HEK293 (cell line): Measurements from ENCODE around the gene FHL2.

Experiments used
- ATF2 ChIP-seq: fragments of 450-650 bp; formaldehyde crosslinking; IDR thresholded peaks from 2 replicates; pipeline ENCODE4 v1.5.1; 2016; ENCODE audit warnings: missing biosample characterization, missing genetic modification characterization, low read depth
- KLF1 ChIP-seq: fragments of 450-650 bp; formaldehyde crosslinking; IDR thresholded peaks from 2 replicates; pipeline ENCODE4 v1.5.1; 2016; ENCODE audit warnings: missing biosample characterization, missing genetic modification characterization
- ZFP37 ChIP-seq: fragments of 450-650 bp; formaldehyde crosslinking; IDR thresholded peaks from 2 replicates; pipeline ENCODE4 v1.5.1; 2016; ENCODE audit warnings: missing biosample characterization, missing genetic modification characterization
- ZNF174 ChIP-seq: fragments of 450-650 bp; formaldehyde crosslinking; IDR thresholded peaks from 2 replicates; pipeline ENCODE4 v1.5.0; 2017; ENCODE audit warnings: missing biosample characterization, mild to moderate bottlenecking, missing genetic modification characterization
- ZNF24 ChIP-seq: fragments of 450-650 bp; formaldehyde crosslinking; IDR thresholded peaks from 2 replicates; pipeline ENCODE4 v1.5.1; 2016; ENCODE audit warnings: missing biosample characterization, missing genetic modification characterization
- ZNF624 ChIP-seq: fragments of 450-650 bp; formaldehyde crosslinking; IDR thresholded peaks from 2 replicates; pipeline ENCODE4 v1.5.1; 2017; ENCODE audit warnings: missing biosample characterization, missing genetic modification characterization
- ZNF791 ChIP-seq: fragments of 450-650 bp; formaldehyde crosslinking; IDR thresholded peaks from 2 replicates; pipeline ENCODE4 v1.5.1; 2016; ENCODE audit warnings: missing biosample characterization, missing genetic modification characterization
- TF ChIP-seq, protein P1 (sequence below): fragments of 450-650 bp; formaldehyde crosslinking; IDR thresholded peaks from 2 replicates; pipeline ENCODE4 v1.5.1; 2016; ENCODE audit warnings: missing biosample characterization, missing genetic modification characterization
- TF ChIP-seq, protein P2 (sequence below): fragments of 450-650 bp; formaldehyde crosslinking; IDR thresholded peaks from 2 replicates; pipeline ENCODE4 v1.5.1; 2016; ENCODE audit warnings: missing biosample characterization, missing genetic modification characterization
- TF ChIP-seq, protein P3 (sequence below): IDR thresholded peaks from 2 replicates; pipeline ENCODE4 v1.6.1; 2011; ENCODE audit warnings: mild to moderate bottlenecking, low read depth, low read length, borderline replicate concordance
- TF ChIP-seq, protein P4 (sequence below): fragments of 450-650 bp; formaldehyde crosslinking; IDR thresholded peaks from 2 replicates; pipeline ENCODE4 v1.5.1; 2016; ENCODE audit warnings: missing biosample characterization, missing genetic modification characterization

DNA sequence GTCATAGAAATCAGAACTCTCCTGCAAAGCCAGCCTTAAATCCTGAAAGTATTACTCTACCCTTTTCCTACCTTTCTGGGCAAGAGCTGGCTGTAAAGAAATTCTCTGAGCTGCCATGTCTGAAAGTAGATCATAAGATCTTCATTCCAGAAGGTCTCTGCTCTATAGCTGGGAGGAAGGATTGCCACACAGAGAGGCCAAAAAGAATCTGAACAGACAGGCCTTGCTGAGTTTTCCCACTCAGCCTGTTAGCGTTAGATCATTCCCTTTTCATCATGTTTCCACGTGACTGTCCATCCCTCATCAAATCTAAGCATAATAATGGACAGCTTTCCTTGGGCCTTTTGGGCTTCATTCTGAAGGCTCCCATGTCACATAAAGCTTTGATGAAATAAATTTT, 43.2 kb upstream of the FHL2 start:
- TF ChIP-seq, protein P1, sequence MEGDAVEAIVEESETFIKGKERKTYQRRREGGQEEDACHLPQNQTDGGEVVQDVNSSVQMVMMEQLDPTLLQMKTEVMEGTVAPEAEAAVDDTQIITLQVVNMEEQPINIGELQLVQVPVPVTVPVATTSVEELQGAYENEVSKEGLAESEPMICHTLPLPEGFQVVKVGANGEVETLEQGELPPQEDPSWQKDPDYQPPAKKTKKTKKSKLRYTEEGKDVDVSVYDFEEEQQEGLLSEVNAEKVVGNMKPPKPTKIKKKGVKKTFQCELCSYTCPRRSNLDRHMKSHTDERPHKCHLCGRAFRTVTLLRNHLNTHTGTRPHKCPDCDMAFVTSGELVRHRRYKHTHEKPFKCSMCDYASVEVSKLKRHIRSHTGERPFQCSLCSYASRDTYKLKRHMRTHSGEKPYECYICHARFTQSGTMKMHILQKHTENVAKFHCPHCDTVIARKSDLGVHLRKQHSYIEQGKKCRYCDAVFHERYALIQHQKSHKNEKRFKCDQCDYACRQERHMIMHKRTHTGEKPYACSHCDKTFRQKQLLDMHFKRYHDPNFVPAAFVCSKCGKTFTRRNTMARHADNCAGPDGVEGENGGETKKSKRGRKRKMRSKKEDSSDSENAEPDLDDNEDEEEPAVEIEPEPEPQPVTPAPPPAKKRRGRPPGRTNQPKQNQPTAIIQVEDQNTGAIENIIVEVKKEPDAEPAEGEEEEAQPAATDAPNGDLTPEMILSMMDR (tag by site-specific recombination) = no peak
- TF ChIP-seq ATF2 = no peak
- no peak for TF ChIP-seq ZFP37 (tag by site-specific recombination)
- TF ChIP-seq ZNF791 (tag by site-specific recombination) = no peak
- TF ChIP-seq, protein P2, sequence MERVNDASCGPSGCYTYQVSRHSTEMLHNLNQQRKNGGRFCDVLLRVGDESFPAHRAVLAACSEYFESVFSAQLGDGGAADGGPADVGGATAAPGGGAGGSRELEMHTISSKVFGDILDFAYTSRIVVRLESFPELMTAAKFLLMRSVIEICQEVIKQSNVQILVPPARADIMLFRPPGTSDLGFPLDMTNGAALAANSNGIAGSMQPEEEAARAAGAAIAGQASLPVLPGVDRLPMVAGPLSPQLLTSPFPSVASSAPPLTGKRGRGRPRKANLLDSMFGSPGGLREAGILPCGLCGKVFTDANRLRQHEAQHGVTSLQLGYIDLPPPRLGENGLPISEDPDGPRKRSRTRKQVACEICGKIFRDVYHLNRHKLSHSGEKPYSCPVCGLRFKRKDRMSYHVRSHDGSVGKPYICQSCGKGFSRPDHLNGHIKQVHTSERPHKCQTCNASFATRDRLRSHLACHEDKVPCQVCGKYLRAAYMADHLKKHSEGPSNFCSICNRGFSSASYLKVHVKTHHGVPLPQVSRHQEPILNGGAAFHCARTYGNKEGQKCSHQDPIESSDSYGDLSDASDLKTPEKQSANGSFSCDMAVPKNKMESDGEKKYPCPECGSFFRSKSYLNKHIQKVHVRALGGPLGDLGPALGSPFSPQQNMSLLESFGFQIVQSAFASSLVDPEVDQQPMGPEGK (tag by site-specific recombination) = no peak
- TF ChIP-seq, protein P3, sequence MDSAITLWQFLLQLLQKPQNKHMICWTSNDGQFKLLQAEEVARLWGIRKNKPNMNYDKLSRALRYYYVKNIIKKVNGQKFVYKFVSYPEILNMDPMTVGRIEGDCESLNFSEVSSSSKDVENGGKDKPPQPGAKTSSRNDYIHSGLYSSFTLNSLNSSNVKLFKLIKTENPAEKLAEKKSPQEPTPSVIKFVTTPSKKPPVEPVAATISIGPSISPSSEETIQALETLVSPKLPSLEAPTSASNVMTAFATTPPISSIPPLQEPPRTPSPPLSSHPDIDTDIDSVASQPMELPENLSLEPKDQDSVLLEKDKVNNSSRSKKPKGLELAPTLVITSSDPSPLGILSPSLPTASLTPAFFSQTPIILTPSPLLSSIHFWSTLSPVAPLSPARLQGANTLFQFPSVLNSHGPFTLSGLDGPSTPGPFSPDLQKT = no peak
- TF ChIP-seq, protein P4, sequence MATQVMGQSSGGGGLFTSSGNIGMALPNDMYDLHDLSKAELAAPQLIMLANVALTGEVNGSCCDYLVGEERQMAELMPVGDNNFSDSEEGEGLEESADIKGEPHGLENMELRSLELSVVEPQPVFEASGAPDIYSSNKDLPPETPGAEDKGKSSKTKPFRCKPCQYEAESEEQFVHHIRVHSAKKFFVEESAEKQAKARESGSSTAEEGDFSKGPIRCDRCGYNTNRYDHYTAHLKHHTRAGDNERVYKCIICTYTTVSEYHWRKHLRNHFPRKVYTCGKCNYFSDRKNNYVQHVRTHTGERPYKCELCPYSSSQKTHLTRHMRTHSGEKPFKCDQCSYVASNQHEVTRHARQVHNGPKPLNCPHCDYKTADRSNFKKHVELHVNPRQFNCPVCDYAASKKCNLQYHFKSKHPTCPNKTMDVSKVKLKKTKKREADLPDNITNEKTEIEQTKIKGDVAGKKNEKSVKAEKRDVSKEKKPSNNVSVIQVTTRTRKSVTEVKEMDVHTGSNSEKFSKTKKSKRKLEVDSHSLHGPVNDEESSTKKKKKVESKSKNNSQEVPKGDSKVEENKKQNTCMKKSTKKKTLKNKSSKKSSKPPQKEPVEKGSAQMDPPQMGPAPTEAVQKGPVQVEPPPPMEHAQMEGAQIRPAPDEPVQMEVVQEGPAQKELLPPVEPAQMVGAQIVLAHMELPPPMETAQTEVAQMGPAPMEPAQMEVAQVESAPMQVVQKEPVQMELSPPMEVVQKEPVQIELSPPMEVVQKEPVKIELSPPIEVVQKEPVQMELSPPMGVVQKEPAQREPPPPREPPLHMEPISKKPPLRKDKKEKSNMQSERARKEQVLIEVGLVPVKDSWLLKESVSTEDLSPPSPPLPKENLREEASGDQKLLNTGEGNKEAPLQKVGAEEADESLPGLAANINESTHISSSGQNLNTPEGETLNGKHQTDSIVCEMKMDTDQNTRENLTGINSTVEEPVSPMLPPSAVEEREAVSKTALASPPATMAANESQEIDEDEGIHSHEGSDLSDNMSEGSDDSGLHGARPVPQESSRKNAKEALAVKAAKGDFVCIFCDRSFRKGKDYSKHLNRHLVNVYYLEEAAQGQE (tag by site-specific recombination) = no peak
- TF ChIP-seq ZNF624 (tag by site-specific recombination) = no peak
- TF ChIP-seq KLF1 = no peak
- TF ChIP-seq ZNF174 (tag by site-specific recombination) = no peak
- TF ChIP-seq ZNF24 (tag by site-specific recombination) = no peak
